ENCODE data around the gene GFY.

The GFY gene

GRCh38 chr19:49391581-49392399 is 33.4 kb upstream of the GFY start:
- FAIRE-seq (peak; percentile 99), DNase-seq (ENCODE audit: insufficient read length, low spot score) (peak; percentile 77)
- TF ChIP-seq POU2F2 (IDR thresholded peaks at IDR 0.05; ENCODE audit: low read depth, low read length) = 0 out of 2 replicates have a peak, but pooled peaks have one; percentile 21
- no peak for TF ChIP-seq SPI1 (IDR thresholded peaks at IDR 0.05; ENCODE audit: low read depth, low read length)
- no peak for TF ChIP-seq POLR2A (IDR thresholded peaks at IDR 0.05; ENCODE audit: low read depth, low read length)
- no peak for TF ChIP-seq PAX5 (IDR thresholded peaks at IDR 0.05; ENCODE audit: insufficient read depth, low read length, severe bottlenecking)

DNA sequence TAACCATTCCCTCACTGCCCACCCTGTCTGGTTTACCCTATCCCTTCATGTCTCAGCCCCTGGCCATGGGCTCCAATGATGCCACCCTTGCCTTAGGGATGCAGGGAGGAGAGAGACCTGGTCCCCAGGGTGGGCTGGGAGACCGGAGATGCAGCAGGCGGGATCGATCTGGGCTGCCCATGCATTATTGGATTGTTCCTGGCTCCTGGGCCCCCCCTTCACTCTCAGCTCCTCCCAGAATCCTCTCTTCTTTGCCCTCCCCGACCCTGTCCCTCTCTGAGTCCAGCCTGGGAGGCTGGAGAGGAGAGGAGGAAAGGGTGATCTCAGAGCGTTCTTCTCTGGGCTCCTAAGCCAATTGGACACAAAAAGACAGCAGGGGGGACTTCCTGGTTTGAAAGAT is 31.3 kb upstream of the GFY start:
- FAIRE-seq (no peak), DNase-seq (ENCODE audit: insufficient read length, low spot score) (no peak)
- TF ChIP-seq POLR2AphosphoS5 (IDR thresholded peaks at IDR 0.05; ENCODE audit: low read depth, low read length) (no peak), POU2F2 (IDR thresholded peaks at IDR 0.05; ENCODE audit: low read depth, low read length) (no peak), SPI1 (IDR thresholded peaks at IDR 0.05; ENCODE audit: low read depth, low read length) (no peak), PAX5 (IDR thresholded peaks at IDR 0.05; ENCODE audit: insufficient read depth, low read length, severe bottlenecking) (no peak), TAF1 (IDR thresholded peaks at IDR 0.05; ENCODE audit: low read depth, low read length) (no peak)

- no peak for FAIRE-seq
- no peak for TF ChIP-seq POU2F2 (IDR thresholded peaks at IDR 0.05; ENCODE audit: low read depth, low read length)
- no peak for TF ChIP-seq TAF1 (IDR thresholded peaks at IDR 0.05; ENCODE audit: low read depth, low read length)
- TF ChIP-seq PAX5 (IDR thresholded peaks at IDR 0.05; ENCODE audit: insufficient read depth, low read length, severe bottlenecking) = no peak
- no peak for TF ChIP-seq POLR2A (IDR thresholded peaks at IDR 0.05; ENCODE audit: low read depth, low read length)
- no peak for TF ChIP-seq SPI1 (IDR thresholded peaks at IDR 0.05; ENCODE audit: low read depth, low read length)
- TF ChIP-seq POLR2AphosphoS5 (IDR thresholded peaks at IDR 0.05; ENCODE audit: low read depth, low read length) = no peak
- DNase-seq (ENCODE audit: insufficient read length, low spot score) = no peak
Observed at GRCh38 chr19:49395581-49396407, 29.4 kb upstream of the GFY start.

- FAIRE-seq = no peak
- DNase-seq (ENCODE audit: insufficient read length, low spot score) = no peak
- TF ChIP-seq PAX5 (IDR thresholded peaks at IDR 0.05; ENCODE audit: insufficient read depth, low read length, severe bottlenecking) (no peak), POU2F2 (IDR thresholded peaks at IDR 0.05; ENCODE audit: low read depth, low read length) (no peak), SPI1 (IDR thresholded peaks at IDR 0.05; ENCODE audit: low read depth, low read length) (no peak), TAF1 (IDR thresholded peaks at IDR 0.05; ENCODE audit: low read depth, low read length) (no peak), POLR2AphosphoS5 (IDR thresholded peaks at IDR 0.05; ENCODE audit: low read depth, low read length) (no peak)
Observed at GRCh38 chr19:49396738-49397505, 28.3 kb upstream of the GFY start.

DNA sequence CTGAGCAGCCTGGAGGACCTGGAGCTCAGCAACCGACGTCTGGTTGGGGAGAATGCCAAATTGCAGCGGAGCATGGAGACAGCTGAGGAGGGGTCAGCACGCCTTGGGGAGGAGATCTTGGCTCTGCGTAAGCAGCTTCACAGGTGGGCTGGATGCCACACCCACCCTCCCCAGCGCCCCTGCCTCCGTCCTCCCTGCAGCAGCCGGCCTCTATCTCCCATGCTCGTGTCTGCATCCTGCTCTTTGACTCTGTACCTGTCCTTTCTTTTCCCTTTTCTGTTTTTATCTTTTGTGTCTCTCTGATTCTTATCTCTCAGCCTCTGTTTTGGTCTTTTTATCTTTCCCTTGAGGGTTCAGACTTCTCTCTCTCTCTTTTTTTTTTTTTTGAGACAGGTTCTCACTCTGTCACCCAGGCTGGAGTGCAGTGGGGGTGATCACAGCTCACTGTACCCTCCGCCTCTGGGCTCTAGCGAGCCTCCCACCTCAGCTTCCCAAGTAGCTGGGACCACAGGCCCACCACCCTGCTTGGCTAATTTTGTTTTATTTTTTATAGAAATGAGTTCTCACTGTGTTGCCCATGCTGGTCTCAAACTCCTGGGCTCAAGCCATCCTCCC is 27.1 kb upstream of the GFY start:
- no peak for TF ChIP-seq POLR2A (IDR thresholded peaks at IDR 0.05; ENCODE audit: low read depth, low read length)
- no peak for TF ChIP-seq PAX5 (IDR thresholded peaks at IDR 0.05; ENCODE audit: insufficient read depth, low read length, severe bottlenecking)
- TF ChIP-seq SPI1 (IDR thresholded peaks at IDR 0.05; ENCODE audit: low read depth, low read length) = no peak
- no peak for TF ChIP-seq POU2F2 (IDR thresholded peaks at IDR 0.05; ENCODE audit: low read depth, low read length)
- no peak for TF ChIP-seq POLR2AphosphoS5 (IDR thresholded peaks at IDR 0.05; ENCODE audit: low read depth, low read length)
- TF ChIP-seq TAF1 (IDR thresholded peaks at IDR 0.05; ENCODE audit: low read depth, low read length) = no peak
- FAIRE-seq (no peak), DNase-seq (ENCODE audit: insufficient read length, low spot score) (no peak)

- DNase-seq (ENCODE audit: insufficient read length, low spot score) (no peak), FAIRE-seq (no peak)
- TF ChIP-seq POLR2AphosphoS5 (IDR thresholded peaks at IDR 0.05; ENCODE audit: low read depth, low read length) = no peak
- no peak for TF ChIP-seq SPI1 (IDR thresholded peaks at IDR 0.05; ENCODE audit: low read depth, low read length)
- TF ChIP-seq POLR2A (IDR thresholded peaks at IDR 0.05; ENCODE audit: low read depth, low read length) = no peak
- no peak for TF ChIP-seq PAX5 (IDR thresholded peaks at IDR 0.05; ENCODE audit: insufficient read depth, low read length, severe bottlenecking)
- no peak for TF ChIP-seq TAF1 (IDR thresholded peaks at IDR 0.05; ENCODE audit: low read depth, low read length)
- TF ChIP-seq POU2F2 (IDR thresholded peaks at IDR 0.05; ENCODE audit: low read depth, low read length) = no peak
Observed at GRCh38 chr19:49398931-49399330, 26.3 kb upstream of the GFY start.

DNA sequence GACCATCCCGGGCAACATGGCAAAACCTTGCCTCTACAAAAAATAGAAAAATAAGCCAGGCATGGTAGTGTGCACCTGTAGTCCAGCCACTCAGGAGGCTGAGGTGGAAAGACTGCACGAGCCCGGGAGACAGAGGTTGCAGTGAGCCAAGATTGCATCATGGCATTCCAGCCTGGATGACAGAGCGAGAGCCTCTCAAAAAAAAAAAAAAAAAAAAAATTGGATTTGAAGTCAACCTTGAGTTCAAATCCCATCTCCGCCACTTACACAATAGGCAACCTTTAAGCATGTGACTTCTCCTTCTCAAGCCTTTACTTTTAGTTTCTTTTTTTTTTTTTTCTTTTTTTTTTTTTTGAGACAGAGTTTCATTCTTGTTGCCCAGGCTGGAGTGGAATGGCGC is 25.2 kb upstream of the GFY start:
- FAIRE-seq = no peak
- TF ChIP-seq SPI1 (IDR thresholded peaks at IDR 0.05; ENCODE audit: low read depth, low read length) (no peak), POU2F2 (IDR thresholded peaks at IDR 0.05; ENCODE audit: low read depth, low read length) (no peak), PAX5 (IDR thresholded peaks at IDR 0.05; ENCODE audit: insufficient read depth, low read length, severe bottlenecking) (no peak), POLR2A (IDR thresholded peaks at IDR 0.05; ENCODE audit: low read depth, low read length) (no peak), POLR2AphosphoS5 (IDR thresholded peaks at IDR 0.05; ENCODE audit: low read depth, low read length) (no peak), TAF1 (IDR thresholded peaks at IDR 0.05; ENCODE audit: low read depth, low read length) (no peak)
- no peak for DNase-seq (ENCODE audit: insufficient read length, low spot score)

GRCh38 chr19:49403404-49404187 is 21.6 kb upstream of the GFY start:
- no peak for TF ChIP-seq POU2F2 (IDR thresholded peaks at IDR 0.05; ENCODE audit: low read depth, low read length)
- no peak for TF ChIP-seq TAF1 (IDR thresholded peaks at IDR 0.05; ENCODE audit: low read depth, low read length)
- TF ChIP-seq POLR2A (IDR thresholded peaks at IDR 0.05; ENCODE audit: low read depth, low read length) = no peak
- TF ChIP-seq SPI1 (IDR thresholded peaks at IDR 0.05; ENCODE audit: low read depth, low read length) = no peak
- no peak for TF ChIP-seq PAX5 (IDR thresholded peaks at IDR 0.05; ENCODE audit: insufficient read depth, low read length, severe bottlenecking)
- TF ChIP-seq POLR2AphosphoS5 (IDR thresholded peaks at IDR 0.05; ENCODE audit: low read depth, low read length) = no peak
- peak; percentile 55 for FAIRE-seq
- no peak for DNase-seq (ENCODE audit: insufficient read length, low spot score)
